ENCODE data around the gene SH3RF1.
"Not testable (repeated sequence)": the region's sequence is repeated elsewhere in the genome, so short reads cannot be mapped to it uniquely, and the experiment has no call there.

Gene SH3RF1

DNA sequence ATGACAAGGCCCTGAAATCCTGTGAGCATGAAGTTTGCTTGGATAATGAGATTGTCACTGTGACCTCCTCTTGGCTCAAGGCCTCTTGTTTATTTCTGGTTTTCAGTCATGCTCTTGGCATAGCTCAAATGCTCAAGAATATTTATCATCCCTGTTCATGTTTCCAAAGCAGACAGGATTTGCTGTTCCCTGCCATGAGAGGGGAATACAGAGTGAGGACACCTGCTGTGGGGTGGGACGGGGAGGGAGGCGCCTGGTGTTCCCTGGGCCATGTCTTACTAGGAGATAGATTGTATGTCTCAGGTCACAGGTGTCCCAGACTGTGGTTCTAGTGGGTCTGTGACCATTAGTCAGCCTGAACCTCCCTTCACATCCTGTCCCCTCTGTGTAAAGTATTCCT is 34.9 kb upstream of the SH3RF1 start:
- no peak overlapping the region for H3K9ac ChIP-seq
- no peaks in the 10 kb centered on the region for H4K20me1 ChIP-seq (ENCODE audit: insufficient read depth)
- no peak overlapping the region for H2AFZ ChIP-seq (ENCODE audit: low read depth)
- TF ChIP-seq, protein P1, sequence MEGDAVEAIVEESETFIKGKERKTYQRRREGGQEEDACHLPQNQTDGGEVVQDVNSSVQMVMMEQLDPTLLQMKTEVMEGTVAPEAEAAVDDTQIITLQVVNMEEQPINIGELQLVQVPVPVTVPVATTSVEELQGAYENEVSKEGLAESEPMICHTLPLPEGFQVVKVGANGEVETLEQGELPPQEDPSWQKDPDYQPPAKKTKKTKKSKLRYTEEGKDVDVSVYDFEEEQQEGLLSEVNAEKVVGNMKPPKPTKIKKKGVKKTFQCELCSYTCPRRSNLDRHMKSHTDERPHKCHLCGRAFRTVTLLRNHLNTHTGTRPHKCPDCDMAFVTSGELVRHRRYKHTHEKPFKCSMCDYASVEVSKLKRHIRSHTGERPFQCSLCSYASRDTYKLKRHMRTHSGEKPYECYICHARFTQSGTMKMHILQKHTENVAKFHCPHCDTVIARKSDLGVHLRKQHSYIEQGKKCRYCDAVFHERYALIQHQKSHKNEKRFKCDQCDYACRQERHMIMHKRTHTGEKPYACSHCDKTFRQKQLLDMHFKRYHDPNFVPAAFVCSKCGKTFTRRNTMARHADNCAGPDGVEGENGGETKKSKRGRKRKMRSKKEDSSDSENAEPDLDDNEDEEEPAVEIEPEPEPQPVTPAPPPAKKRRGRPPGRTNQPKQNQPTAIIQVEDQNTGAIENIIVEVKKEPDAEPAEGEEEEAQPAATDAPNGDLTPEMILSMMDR (conservative IDR thresholded peaks at IDR 0.05; ENCODE audit: low read depth, low read length): no peak
- no peak overlapping the region for H3K4me3 ChIP-seq (IDR thresholded peaks at IDR 0.05; ENCODE audit: insufficient read depth, low read depth, low read length)
- H3K4me2 ChIP-seq: no peak overlapping the region
- no peaks in the 10 kb centered on the region for H3K4me1 ChIP-seq (ENCODE audit: low read depth, poor library complexity, severe bottlenecking)
- no peak overlapping the region for H3K27ac ChIP-seq
- no peaks in the 10 kb centered on the region for H3K79me2 ChIP-seq (ENCODE audit: insufficient read depth, low read depth)
- no peaks in the 10 kb centered on the region for H3K27me3 ChIP-seq (ENCODE audit: insufficient read depth, low read depth)
- no peaks in the 10 kb centered on the region for H3K36me3 ChIP-seq (ENCODE audit: insufficient read depth)

DNA sequence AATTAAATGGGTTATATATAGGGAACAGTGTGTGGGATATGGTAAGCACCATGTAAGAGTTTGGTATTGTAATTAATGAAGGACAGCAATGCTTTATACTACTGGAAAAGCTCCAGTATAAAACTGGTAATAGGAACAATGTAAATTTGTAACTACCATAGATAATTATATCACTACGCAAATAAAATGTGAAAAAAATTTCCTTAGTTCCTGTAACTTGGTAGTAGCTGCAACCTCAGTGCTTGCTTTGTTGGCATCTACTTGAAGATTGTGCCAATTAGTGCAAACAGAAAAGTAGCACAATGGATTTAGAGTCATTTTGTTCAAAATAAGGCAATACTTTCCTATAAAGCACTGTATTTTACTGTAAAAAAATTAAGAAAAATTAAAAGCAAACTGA is 34.4 kb upstream of the SH3RF1 start:
- Histone ChIP-seq H3K79me2 (ENCODE audit: insufficient read depth, low read depth) (no peaks in the 10 kb centered on the region), H3K4me1 (ENCODE audit: low read depth, poor library complexity, severe bottlenecking) (no peaks in the 10 kb centered on the region), H3K4me2 (no peak overlapping the region), H2AFZ (ENCODE audit: low read depth) (no peak overlapping the region), H3K9ac (no peak overlapping the region), H3K27ac (no peak overlapping the region), H3K36me3 (ENCODE audit: insufficient read depth) (no peaks in the 10 kb centered on the region), H4K20me1 (ENCODE audit: insufficient read depth) (no peaks in the 10 kb centered on the region), H3K4me3 (IDR thresholded peaks at IDR 0.05; ENCODE audit: insufficient read depth, low read depth, low read length) (no peak overlapping the region), H3K27me3 (ENCODE audit: insufficient read depth, low read depth) (no peaks in the 10 kb centered on the region)
- TF ChIP-seq, protein P1 (conservative IDR thresholded peaks at IDR 0.05; ENCODE audit: low read depth, low read length): no peak

DNA sequence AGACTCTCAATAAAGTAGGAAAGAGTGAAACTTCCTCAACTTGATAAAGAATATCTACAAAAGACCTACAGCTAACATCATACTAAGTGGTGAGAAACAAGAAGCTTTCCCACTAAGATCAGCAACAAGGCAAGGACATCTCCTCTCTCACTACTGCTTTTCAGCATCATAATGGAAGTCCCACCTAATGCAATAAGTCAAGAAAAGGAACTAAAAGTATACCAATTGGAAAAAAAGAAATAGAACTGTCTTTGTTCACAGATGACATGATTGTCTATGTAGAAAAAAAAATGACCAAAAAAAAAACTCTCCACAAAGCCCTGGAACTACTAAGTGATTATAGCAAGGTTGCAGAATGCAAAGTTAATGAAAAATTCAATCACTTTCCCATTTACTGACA is 25.1 kb upstream of the SH3RF1 start:
- Histone ChIP-seq H4K20me1 (ENCODE audit: insufficient read depth) (no peaks in the 10 kb centered on the region), H2AFZ (ENCODE audit: low read depth) (no peak overlapping the region), H3K4me2 (no peak overlapping the region), H3K4me1 (ENCODE audit: low read depth, poor library complexity, severe bottlenecking) (no peaks in the 10 kb centered on the region), H3K9ac (no peak overlapping the region), H3K36me3 (ENCODE audit: insufficient read depth) (no peaks in the 10 kb centered on the region), H3K27me3 (ENCODE audit: insufficient read depth, low read depth) (no peaks in the 10 kb centered on the region), H3K27ac (no peak overlapping the region), H3K79me2 (ENCODE audit: insufficient read depth, low read depth) (no peaks in the 10 kb centered on the region), H3K4me3 (IDR thresholded peaks at IDR 0.05; ENCODE audit: insufficient read depth, low read depth, low read length) (no peak overlapping the region)
- TF ChIP-seq, protein P1 (conservative IDR thresholded peaks at IDR 0.05; ENCODE audit: low read depth, low read length): no peak

DNA sequence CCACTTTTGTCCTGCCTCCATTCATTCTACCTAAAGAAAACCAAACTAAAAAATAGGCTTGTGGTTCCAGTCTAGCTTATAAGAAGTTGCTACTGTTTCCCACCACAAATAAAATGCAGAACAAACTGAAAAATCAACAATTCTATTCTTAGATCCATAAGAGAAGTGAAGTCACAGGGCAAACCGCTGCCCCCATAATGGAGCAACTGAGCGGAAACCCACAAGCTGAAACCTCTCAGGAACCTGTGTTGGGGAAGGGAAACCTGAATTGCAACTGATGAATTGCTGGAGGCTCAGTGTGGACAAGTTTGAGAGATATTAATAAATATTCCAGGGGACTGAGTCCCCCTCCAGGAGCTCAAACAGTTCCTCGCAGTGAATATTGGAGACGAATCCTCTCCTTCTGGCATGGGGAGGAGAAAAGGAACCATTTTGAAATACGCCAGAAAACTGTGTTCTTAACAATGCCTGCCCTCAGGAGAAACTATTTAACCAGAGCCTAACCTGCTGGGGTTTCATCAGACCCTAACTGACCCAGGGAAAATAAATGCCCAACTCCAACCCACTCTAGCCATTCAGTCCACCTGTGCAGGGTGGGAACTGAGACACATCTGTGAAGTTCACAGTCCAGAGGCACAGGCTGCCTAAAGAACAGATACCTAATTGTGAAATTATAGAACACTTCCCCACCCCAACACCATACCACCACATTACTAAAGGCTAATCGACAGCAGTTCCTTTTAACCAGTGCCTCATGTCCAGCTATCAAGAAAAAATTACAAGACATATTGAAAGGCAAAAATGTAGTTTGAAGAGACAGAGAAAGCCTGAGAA is 22.8 kb upstream of the SH3RF1 start:
- Histone ChIP-seq H3K79me2 (ENCODE audit: insufficient read depth, low read depth) (no peaks in the 10 kb centered on the region), H3K9ac (no peak overlapping the region), H3K36me3 (ENCODE audit: insufficient read depth) (no peaks in the 10 kb centered on the region), H3K4me2 (no peak overlapping the region), H2AFZ (ENCODE audit: low read depth) (no peak overlapping the region), H3K4me1 (ENCODE audit: low read depth, poor library complexity, severe bottlenecking) (no peaks in the 10 kb centered on the region), H3K4me3 (IDR thresholded peaks at IDR 0.05; ENCODE audit: insufficient read depth, low read depth, low read length) (no peak overlapping the region), H3K27me3 (ENCODE audit: insufficient read depth, low read depth) (no peaks in the 10 kb centered on the region), H4K20me1 (ENCODE audit: insufficient read depth) (no peaks in the 10 kb centered on the region), H3K27ac (no peak overlapping the region)
- TF ChIP-seq, protein P1 (conservative IDR thresholded peaks at IDR 0.05; ENCODE audit: low read depth, low read length): no peak

DNA sequence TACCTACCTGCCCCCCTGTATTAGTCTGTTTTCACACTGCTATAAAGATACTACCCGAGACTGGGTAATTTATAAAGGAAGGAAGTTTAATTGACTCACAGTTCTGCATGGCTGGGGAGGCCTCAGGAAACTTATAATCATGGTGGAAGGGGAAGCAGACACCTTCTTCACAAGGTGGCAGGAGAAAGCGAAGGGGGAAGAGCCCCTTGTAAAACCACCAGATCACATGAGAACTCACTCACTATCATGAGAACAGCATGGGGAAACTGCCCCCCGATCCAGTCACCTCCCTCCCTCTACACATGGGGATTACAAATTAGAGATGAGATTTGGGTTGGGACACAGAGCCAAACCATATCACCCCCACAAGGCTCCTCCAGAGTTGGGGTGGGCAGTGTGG is 17.2 kb upstream of the SH3RF1 start:
- not testable (repeated sequence) for H3K27ac ChIP-seq; H3K27me3 ChIP-seq (ENCODE audit: insufficient read depth, low read depth); H3K9ac ChIP-seq; H2AFZ ChIP-seq (ENCODE audit: low read depth); H4K20me1 ChIP-seq (ENCODE audit: insufficient read depth); H3K4me3 ChIP-seq (IDR thresholded peaks at IDR 0.05; ENCODE audit: insufficient read depth, low read depth, low read length); H3K79me2 ChIP-seq (ENCODE audit: insufficient read depth, low read depth); H3K36me3 ChIP-seq (ENCODE audit: insufficient read depth); H3K4me1 ChIP-seq (ENCODE audit: low read depth, poor library complexity, severe bottlenecking); H3K4me2 ChIP-seq
